ENCODE measurements around the gene PPCDC. TPM values are rescaled to one million over a fixed set of nuclear protein-coding genes. Genes with fewer than 3 reads are reported as not detected.
"Not testable (repeated sequence)": the region's sequence is repeated elsewhere in the genome, so short reads cannot be mapped to it uniquely, and the experiment has no call there.

PPCDC gene
- total and polyA plus RNA-seq, 4 donors = 12.8 to 23.8 (median 20.8) TPM

GRCh38 chr15:75081150-75081549 lies 57.8 kb downstream of the PPCDC start:
- no peak for TF ChIP-seq CTCF (IDR thresholded peaks at IDR 0.05; ENCODE audit: control extremely low read depth, extremely low read depth)
- no peaks in the 10 kb centered on the region for H3K27me3 ChIP-seq (ENCODE audit: control insufficient read depth in 3 of 3, insufficient read depth in 3 of 3, low read length in 2 of 3)
- ATAC-seq (ENCODE audit: insufficient read depth, low FRiP score) (no peak), DNase-seq (no peak)
- no peak overlapping the region for H3K4me3 ChIP-seq
- H3K27ac ChIP-seq (ENCODE audit: low read depth in 1 of 2, low read length in 1 of 2) = no peak overlapping the region
- peaks cover 0 to 3% (median 1%) of the 10 kb centered on the region in 4 donors for H3K9me3 ChIP-seq (ENCODE audit: control insufficient read depth in 4 of 4, insufficient read depth in 3 of 4, low read length in 3 of 4)
- 94 to 97% methylated on average over 7 to 8 of the region's 8 CpGs for WGBS, 2 donors
- no peaks in the 10 kb centered on the region for H3K36me3 ChIP-seq (ENCODE audit: control insufficient read depth in 4 of 4, insufficient read depth in 4 of 4, low read length in 4 of 4)
- H3K4me1 ChIP-seq (ENCODE audit: control insufficient read depth in 5 of 5, insufficient read depth in 5 of 5, low read length in 5 of 5) = peaks cover 0 to 2% (median 0%) of the 10 kb centered on the region in 5 donors
- H3K9ac ChIP-seq (ENCODE audit: insufficient read depth in 1 of 2, low read length in 2 of 2) = no peak overlapping the region

- Histone ChIP-seq H3K27ac (ENCODE audit: low read depth in 1 of 2, low read length in 1 of 2) (no peak overlapping the region), H3K9ac (ENCODE audit: insufficient read depth in 1 of 2, low read length in 2 of 2) (no peak overlapping the region), H3K36me3 (ENCODE audit: control insufficient read depth in 4 of 4, insufficient read depth in 4 of 4, low read length in 4 of 4) (no peaks in the 10 kb centered on the region), H3K9me3 (ENCODE audit: control insufficient read depth in 4 of 4, insufficient read depth in 3 of 4, low read length in 3 of 4) (no peaks in the 10 kb centered on the region), H3K4me3 (no peak overlapping the region), H3K4me1 (ENCODE audit: control insufficient read depth in 5 of 5, insufficient read depth in 5 of 5, low read length in 5 of 5) (peaks cover 0 to under 1% (median 0%) of the 10 kb centered on the region in 5 donors), H3K27me3 (ENCODE audit: control insufficient read depth in 3 of 3, insufficient read depth in 3 of 3, low read length in 2 of 3) (no peaks in the 10 kb centered on the region)
- WGBS, 2 donors = 78 to 85% methylated on average over 1 of the region's 1 CpG
- DNase-seq (no peak), ATAC-seq (ENCODE audit: insufficient read depth, low FRiP score) (no peak)
- no peak for TF ChIP-seq CTCF (IDR thresholded peaks at IDR 0.05; ENCODE audit: control extremely low read depth, extremely low read depth)
Measured at GRCh38 chr15:75082689-75083088, 59.3 kb downstream of the PPCDC start.

GRCh38 chr15:75085708-75086107 lies 62.3 kb downstream of the PPCDC start:
- 94 to 97% methylated on average over 3 of the region's 3 CpGs for WGBS, 2 donors
- not testable (repeated sequence) for DNase-seq; ATAC-seq (ENCODE audit: insufficient read depth, low FRiP score); H3K36me3 ChIP-seq (ENCODE audit: control insufficient read depth in 4 of 4, insufficient read depth in 4 of 4, low read length in 4 of 4); H3K27ac ChIP-seq (ENCODE audit: low read depth in 1 of 2, low read length in 1 of 2); H3K9ac ChIP-seq (ENCODE audit: insufficient read depth in 1 of 2, low read length in 2 of 2); H3K4me3 ChIP-seq; H3K9me3 ChIP-seq (ENCODE audit: control insufficient read depth in 4 of 4, insufficient read depth in 3 of 4, low read length in 3 of 4); H3K4me1 ChIP-seq (ENCODE audit: control insufficient read depth in 5 of 5, insufficient read depth in 5 of 5, low read length in 5 of 5); H3K27me3 ChIP-seq (ENCODE audit: control insufficient read depth in 3 of 3, insufficient read depth in 3 of 3, low read length in 2 of 3)

- 81 to 82% methylated on average over 6 of the region's 6 CpGs for WGBS, 2 donors
- H3K27me3 ChIP-seq (ENCODE audit: control insufficient read depth in 3 of 3, insufficient read depth in 3 of 3, low read length in 2 of 3) = no peaks in the 10 kb centered on the region
- no peaks in the 10 kb centered on the region for H3K4me1 ChIP-seq (ENCODE audit: control insufficient read depth in 5 of 5, insufficient read depth in 5 of 5, low read length in 5 of 5)
- no peak overlapping the region for H3K4me3 ChIP-seq
- ATAC-seq (ENCODE audit: insufficient read depth, low FRiP score) (no peak), DNase-seq (no peak)
- H3K9ac ChIP-seq (ENCODE audit: insufficient read depth in 1 of 2, low read length in 2 of 2) = no peak overlapping the region
- TF ChIP-seq CTCF (IDR thresholded peaks at IDR 0.05; ENCODE audit: control extremely low read depth, extremely low read depth) = no peak
- H3K27ac ChIP-seq (ENCODE audit: low read depth in 1 of 2, low read length in 1 of 2) = peak overlapping the region; percentile 62 to 90
- no peaks in the 10 kb centered on the region for H3K36me3 ChIP-seq (ENCODE audit: control insufficient read depth in 4 of 4, insufficient read depth in 4 of 4, low read length in 4 of 4)
- no peaks in the 10 kb centered on the region for H3K9me3 ChIP-seq (ENCODE audit: control insufficient read depth in 4 of 4, insufficient read depth in 3 of 4, low read length in 3 of 4)
Measured at GRCh38 chr15:75089456-75090387, 66.3 kb downstream of the PPCDC start.

All from lung (tissue), 12 donors.